Measurements from ENCODE around the gene TXNL4A.

The TXNL4A gene

GRCh38 chr18:79951545-79952455, 36.6 kb downstream of the TXNL4A start, which contains the start of gene SLC66A2:
Gene SLC66A2 (minus strand): TSS chr18:79951653. CDS start chr18:79950926, 727 bp downstream.
- H3K36me3 Mint-ChIP-seq (ENCODE audit: low read depth) = peaks cover 3% of the 10 kb centered on the region

GRCh38 chr18:79950515-79951341, 37.6 kb downstream of the TXNL4A start:
- peaks cover 4% of the 10 kb centered on the region for H3K27me3 Mint-ChIP-seq (ENCODE audit: low read depth)

More at GRCh38 chr18:79951545-79952455, 36.6 kb downstream of the TXNL4A start, which contains the start of gene SLC66A2:
- Mint-ChIP-seq H3K4me3 (peak within 1 kb of the TSS; percentile 83), H3K4me1 (ENCODE audit: low read depth) (peaks cover 14% of the 10 kb centered on the region), H3K27ac (peak within 1 kb of the TSS; percentile 76), H3K27me3 (ENCODE audit: low read depth) (peaks cover 4% of the 10 kb centered on the region), H3K9me3 (no peaks in the 10 kb centered on the region)

GRCh38 chr18:79949697-79950487, 38.5 kb downstream of the TXNL4A start:
- Mint-ChIP-seq H3K4me1 (ENCODE audit: low read depth) (peaks cover 17% of the 10 kb centered on the region), H3K4me3 (peak overlapping the region; percentile 83), H3K9me3 (no peaks in the 10 kb centered on the region), H3K36me3 (ENCODE audit: low read depth) (peaks cover 3% of the 10 kb centered on the region), H3K27me3 (ENCODE audit: low read depth) (peaks cover 1% of the 10 kb centered on the region), H3K27ac (peak overlapping the region; percentile 76)

More at GRCh38 chr18:79950515-79951341, 37.6 kb downstream of the TXNL4A start:
- Mint-ChIP-seq H3K27ac (peak overlapping the region; percentile 76), H3K9me3 (no peaks in the 10 kb centered on the region), H3K4me3 (peak overlapping the region; percentile 83), H3K36me3 (ENCODE audit: low read depth) (peaks cover 3% of the 10 kb centered on the region), H3K4me1 (ENCODE audit: low read depth) (peaks cover 16% of the 10 kb centered on the region)

- H3K4me1 Mint-ChIP-seq (ENCODE audit: low read depth) = peaks cover 26% of the 10 kb centered on the region
- H3K36me3 Mint-ChIP-seq (ENCODE audit: low read depth) = peaks cover 3% of the 10 kb centered on the region
- no peak overlapping the region for H3K27ac Mint-ChIP-seq
Measured at GRCh38 chr18:79948719-79949411, 39.5 kb downstream of the TXNL4A start.

GRCh38 chr18:79947881-79948610, 40.3 kb downstream of the TXNL4A start:
- Mint-ChIP-seq H3K27me3 (ENCODE audit: low read depth) (no peaks in the 10 kb centered on the region), H3K4me3 (no peak overlapping the region), H3K27ac (no peak overlapping the region), H3K36me3 (ENCODE audit: low read depth) (peaks cover 3% of the 10 kb centered on the region), H3K9me3 (no peaks in the 10 kb centered on the region), H3K4me1 (ENCODE audit: low read depth) (peaks cover 26% of the 10 kb centered on the region)

More at GRCh38 chr18:79948719-79949411, 39.5 kb downstream of the TXNL4A start:
- Mint-ChIP-seq H3K27me3 (ENCODE audit: low read depth) (no peaks in the 10 kb centered on the region), H3K9me3 (no peaks in the 10 kb centered on the region), H3K4me3 (peak overlapping the region; percentile 17)

- no peaks in the 10 kb centered on the region for H3K9me3 Mint-ChIP-seq
- H3K4me1 Mint-ChIP-seq (ENCODE audit: low read depth) = peaks cover 26% of the 10 kb centered on the region
Measured at GRCh38 chr18:79947054-79947755, 41.2 kb downstream of the TXNL4A start.

GRCh38 chr18:79945118-79946042, 43.0 kb downstream of the TXNL4A start:
- no peak overlapping the region for H3K4me3 Mint-ChIP-seq
- no peaks in the 10 kb centered on the region for H3K27me3 Mint-ChIP-seq (ENCODE audit: low read depth)
- H3K27ac Mint-ChIP-seq = no peak overlapping the region
- peaks cover 11% of the 10 kb centered on the region for H3K36me3 Mint-ChIP-seq (ENCODE audit: low read depth)
- no peaks in the 10 kb centered on the region for H3K9me3 Mint-ChIP-seq
- H3K4me1 Mint-ChIP-seq (ENCODE audit: low read depth) = peaks cover 23% of the 10 kb centered on the region

More at GRCh38 chr18:79947054-79947755, 41.2 kb downstream of the TXNL4A start:
- no peak overlapping the region for H3K4me3 Mint-ChIP-seq
- H3K27me3 Mint-ChIP-seq (ENCODE audit: low read depth) = no peaks in the 10 kb centered on the region
- peaks cover 6% of the 10 kb centered on the region for H3K36me3 Mint-ChIP-seq (ENCODE audit: low read depth)
- H3K27ac Mint-ChIP-seq = no peak overlapping the region

GRCh38 chr18:79944746-79945117, 43.6 kb downstream of the TXNL4A start:
- peak overlapping the region; percentile 25 for H3K4me3 Mint-ChIP-seq
- H3K4me1 Mint-ChIP-seq (ENCODE audit: low read depth) = peaks cover 17% of the 10 kb centered on the region

GRCh38 chr18:79944126-79944731, 44.1 kb downstream of the TXNL4A start:
- H3K9me3 Mint-ChIP-seq = no peaks in the 10 kb centered on the region
- peaks cover 18% of the 10 kb centered on the region for H3K36me3 Mint-ChIP-seq (ENCODE audit: low read depth)
- no peaks in the 10 kb centered on the region for H3K27me3 Mint-ChIP-seq (ENCODE audit: low read depth)
- H3K4me3 Mint-ChIP-seq = peak overlapping the region; percentile 25
- H3K27ac Mint-ChIP-seq = peak overlapping the region; percentile 77
- peaks cover 14% of the 10 kb centered on the region for H3K4me1 Mint-ChIP-seq (ENCODE audit: low read depth)

More at GRCh38 chr18:79944746-79945117, 43.6 kb downstream of the TXNL4A start:
- Mint-ChIP-seq H3K27me3 (ENCODE audit: low read depth) (no peaks in the 10 kb centered on the region), H3K27ac (peak overlapping the region; percentile 77), H3K36me3 (ENCODE audit: low read depth) (peaks cover 15% of the 10 kb centered on the region), H3K9me3 (no peaks in the 10 kb centered on the region)

- H3K9me3 Mint-ChIP-seq = no peaks in the 10 kb centered on the region
- H3K4me3 Mint-ChIP-seq = no peak overlapping the region
- H3K4me1 Mint-ChIP-seq (ENCODE audit: low read depth) = peaks cover 14% of the 10 kb centered on the region
- H3K36me3 Mint-ChIP-seq (ENCODE audit: low read depth) = peaks cover 21% of the 10 kb centered on the region
- H3K27me3 Mint-ChIP-seq (ENCODE audit: low read depth) = no peaks in the 10 kb centered on the region
- no peak overlapping the region for H3K27ac Mint-ChIP-seq
Measured at GRCh38 chr18:79943608-79944125, 44.7 kb downstream of the TXNL4A start.

Measured in T-helper 1 cell treated with Interleukin-12 subunit alpha and Interleukin-12 subunit beta and Interleukin-4 antibody, amounts not matched to agents 30 μg/mL and 1 μg/mL, for 36 hours (primary cell).